ENCODE measurements around the gene ATXN1. TPM values are rescaled to one million over a fixed set of nuclear protein-coding genes. Genes with fewer than 3 reads are reported as not detected.
"Not testable (repeated sequence)": the region's sequence is repeated elsewhere in the genome, so short reads cannot be mapped to it uniquely, and the experiment has no call there.

The ATXN1 gene
- total RNA-seq, 1 donor from 2014 or later, result 69.1 TPM

DNA sequence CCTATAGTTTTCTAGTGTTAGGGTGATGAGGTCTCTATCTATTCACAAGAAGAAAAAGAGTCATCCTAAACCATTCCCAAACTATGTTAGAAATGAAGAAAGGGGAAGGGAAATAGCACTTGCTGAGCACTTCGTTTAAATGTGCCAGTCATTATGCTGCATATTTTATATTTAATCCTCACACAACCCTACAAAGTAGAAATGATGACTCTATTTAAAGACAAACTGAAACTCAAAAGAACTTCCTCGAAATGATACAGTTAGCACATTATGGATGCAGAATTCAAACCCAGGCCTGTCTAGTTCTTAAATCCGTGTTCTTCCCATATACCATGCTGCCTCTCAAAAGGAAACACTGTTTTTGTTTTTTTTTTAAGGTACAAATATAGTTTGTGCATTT lies 348.3 kb downstream of the ATXN1 start:
- peaks cover 41% of the 10 kb centered on the region for H3K4me1 Mint-ChIP-seq (ENCODE audit: low read depth)
- no peaks in the 10 kb centered on the region for H3K9me3 Mint-ChIP-seq
- H3K36me3 Mint-ChIP-seq (ENCODE audit: low read depth), result peaks cover 37% of the 10 kb centered on the region
- H3K4me3 Mint-ChIP-seq (ENCODE audit: low read depth), result no peak overlapping the region
- intact Hi-C loops (cut with micrococcal nuclease), result no loop called here
- no peaks in the 10 kb centered on the region for H3K27me3 Mint-ChIP-seq (ENCODE audit: low read depth)
- DNase-seq (ENCODE audit: low spot score), result no peak
- H3K27ac Mint-ChIP-seq, result peak overlapping the region; percentile 82

DNA sequence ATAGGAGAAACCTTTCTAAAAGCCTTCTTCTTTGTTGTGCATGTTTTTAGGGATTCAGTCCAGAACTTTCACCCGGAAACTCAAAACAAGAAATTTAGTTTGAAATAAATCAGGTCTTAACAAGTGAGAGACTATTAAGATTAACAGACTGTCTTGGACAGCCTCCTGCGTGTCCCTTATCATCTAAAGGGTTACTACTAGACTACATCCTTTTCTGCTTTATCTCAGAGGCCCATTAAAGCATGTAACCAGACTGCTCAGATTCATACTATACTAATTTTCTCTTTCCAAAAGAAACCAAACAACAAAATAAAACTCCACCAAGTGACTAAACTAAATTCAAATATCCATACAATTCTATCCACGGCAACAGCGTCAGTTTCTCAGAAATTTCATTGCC lies 349.1 kb downstream of the ATXN1 start:
- Mint-ChIP-seq H3K4me3 (ENCODE audit: low read depth) (no peak overlapping the region), H3K27me3 (ENCODE audit: low read depth) (no peaks in the 10 kb centered on the region), H3K4me1 (ENCODE audit: low read depth) (peaks cover 43% of the 10 kb centered on the region), H3K9me3 (no peaks in the 10 kb centered on the region), H3K36me3 (ENCODE audit: low read depth) (peaks cover 45% of the 10 kb centered on the region), H3K27ac (peak overlapping the region; percentile 29)
- intact Hi-C loops (cut with micrococcal nuclease), result no loop called here
- DNase-seq (ENCODE audit: low spot score), result no peak

DNA sequence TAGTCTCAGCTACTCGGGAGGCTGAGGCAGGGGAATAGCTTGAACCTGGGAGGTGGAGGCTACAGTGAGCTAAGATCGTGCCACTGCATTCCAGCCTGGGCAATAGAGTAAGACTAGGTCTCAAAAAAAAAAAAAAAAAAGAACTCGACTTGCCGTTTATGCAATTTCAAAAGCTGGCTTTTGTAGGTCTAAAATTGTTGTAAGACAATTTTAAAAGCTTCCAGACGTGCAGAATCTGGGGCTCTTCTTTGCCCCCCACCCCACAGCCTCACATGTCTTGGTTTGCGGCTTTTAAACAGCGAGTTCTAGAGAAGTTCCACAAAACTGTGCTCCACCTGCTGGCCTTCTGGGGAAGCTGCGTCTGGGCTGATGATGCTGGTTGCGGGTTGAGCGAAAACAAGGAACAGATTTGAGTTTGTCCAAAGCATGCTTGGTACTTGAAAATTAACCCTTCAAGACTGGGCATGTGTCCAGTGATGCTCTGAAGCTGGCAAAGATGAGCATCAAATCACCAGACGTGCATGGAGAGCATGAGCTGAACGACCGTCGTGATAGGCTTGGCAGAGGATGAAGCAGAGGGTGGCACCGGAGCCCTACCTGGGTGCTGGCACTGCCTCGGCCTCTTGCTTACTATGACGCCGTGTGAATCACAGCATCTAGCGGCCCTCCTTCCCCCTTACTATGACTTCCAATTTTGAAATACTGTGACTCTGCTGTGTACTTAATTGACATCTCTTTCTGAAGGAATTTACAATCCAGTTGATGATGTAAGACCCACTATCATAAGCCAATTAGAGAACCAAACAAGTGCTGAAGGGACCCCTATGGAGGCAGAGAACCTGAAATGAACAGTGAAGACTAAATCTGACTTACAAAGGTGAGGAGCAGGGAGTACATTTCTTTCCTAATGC lies 351.5 kb downstream of the ATXN1 start:
- peak; percentile 26 for DNase-seq (ENCODE audit: low spot score)
- Mint-ChIP-seq H3K4me1 (ENCODE audit: low read depth) (peaks cover 54% of the 10 kb centered on the region), H3K27ac (peak overlapping the region; percentile 62), H3K4me3 (ENCODE audit: low read depth) (no peak overlapping the region), H3K36me3 (ENCODE audit: low read depth) (peaks cover 52% of the 10 kb centered on the region), H3K9me3 (no peaks in the 10 kb centered on the region), H3K27me3 (ENCODE audit: low read depth) (no peaks in the 10 kb centered on the region)
- intact Hi-C loops (cut with micrococcal nuclease), result loop anchor here (1.0 kb wide), 1 partner anchor 77 kb away; no protein-coding TSS in a partner anchor

DNA sequence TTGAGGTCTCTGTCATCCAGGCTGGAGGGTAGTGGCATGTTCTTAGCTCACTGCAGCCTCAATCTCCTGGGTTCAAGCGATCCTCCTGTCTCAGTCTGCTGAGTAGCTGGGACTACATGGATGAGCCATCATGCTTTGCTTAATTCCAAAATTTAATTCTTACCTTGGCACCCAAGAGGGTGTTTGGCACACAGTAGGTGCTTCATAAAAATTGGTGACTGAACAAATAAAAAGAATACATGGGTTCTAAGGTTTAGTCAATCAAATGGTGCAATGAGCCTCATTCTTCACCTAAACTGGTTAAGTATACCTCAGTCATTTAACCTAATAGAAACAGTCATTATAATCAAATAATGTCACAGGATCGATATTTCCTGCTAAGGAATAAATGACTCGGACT lies 352.5 kb downstream of the ATXN1 start:
- H3K27me3 Mint-ChIP-seq (ENCODE audit: low read depth), result no peaks in the 10 kb centered on the region
- no peak overlapping the region for H3K27ac Mint-ChIP-seq
- H3K9me3 Mint-ChIP-seq, result no peaks in the 10 kb centered on the region
- no peak overlapping the region for H3K4me3 Mint-ChIP-seq (ENCODE audit: low read depth)
- intact Hi-C loops (cut with micrococcal nuclease), result loop anchor here (1.0 kb wide), 1 partner anchor 76 kb away; no protein-coding TSS in a partner anchor
- DNase-seq (ENCODE audit: low spot score), result no peak
- peaks cover 52% of the 10 kb centered on the region for H3K36me3 Mint-ChIP-seq (ENCODE audit: low read depth)
- H3K4me1 Mint-ChIP-seq (ENCODE audit: low read depth), result peaks cover 53% of the 10 kb centered on the region

DNA sequence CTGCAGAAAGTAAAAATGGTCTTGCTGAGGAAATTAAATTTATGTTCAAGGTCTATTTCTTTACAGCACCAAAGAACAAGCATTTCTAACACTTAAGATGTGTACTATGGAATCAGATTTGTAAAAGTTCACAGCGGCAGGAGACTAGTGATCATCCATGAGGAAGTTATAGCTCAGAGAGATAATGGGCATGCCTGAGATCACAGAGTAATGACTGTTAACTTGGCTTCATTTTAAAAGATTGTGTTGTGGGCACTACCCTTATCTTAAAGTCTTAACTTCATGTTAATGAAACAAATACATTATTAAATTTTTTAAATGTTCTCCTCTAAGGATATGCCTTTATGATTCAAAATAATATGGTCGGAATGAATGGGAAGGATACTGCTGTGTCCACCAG lies 354.3 kb downstream of the ATXN1 start:
- intact Hi-C loops (cut with micrococcal nuclease), result no loop called here

DNA sequence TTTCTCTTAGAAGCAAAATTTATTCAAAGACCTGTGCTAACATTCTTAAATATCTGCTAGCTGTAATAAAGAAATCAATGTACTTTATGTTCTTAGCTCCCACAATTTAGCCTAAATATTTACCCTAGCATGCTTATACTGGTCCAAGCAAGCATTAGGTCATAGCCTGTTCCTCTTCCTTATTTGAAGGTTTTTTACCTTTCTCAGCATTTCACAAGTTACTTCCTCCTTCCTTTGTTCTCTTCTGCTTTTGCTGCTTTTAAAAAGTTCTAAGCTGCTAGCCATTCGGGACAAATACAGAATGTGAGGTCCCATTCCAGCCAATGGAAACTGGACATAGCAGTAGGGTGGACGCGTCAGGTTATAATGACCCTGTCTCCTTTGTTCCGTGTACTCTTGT lies 354.7 kb downstream of the ATXN1 start:
- peaks cover 54% of the 10 kb centered on the region for H3K36me3 Mint-ChIP-seq (ENCODE audit: low read depth)
- H3K9me3 Mint-ChIP-seq; H3K27me3 Mint-ChIP-seq (ENCODE audit: low read depth); H3K4me3 Mint-ChIP-seq (ENCODE audit: low read depth); H3K27ac Mint-ChIP-seq; intact Hi-C loops (cut with micrococcal nuclease); DNase-seq (ENCODE audit: low spot score): not testable (repeated sequence)
- H3K4me1 Mint-ChIP-seq (ENCODE audit: low read depth), result peaks cover 47% of the 10 kb centered on the region

More for the DNA sequence above, 354.3 kb downstream of the ATXN1 start:
- no peak overlapping the region for H3K27ac Mint-ChIP-seq
- H3K4me3 Mint-ChIP-seq (ENCODE audit: low read depth), result no peak overlapping the region
- peaks cover 46% of the 10 kb centered on the region for H3K4me1 Mint-ChIP-seq (ENCODE audit: low read depth)
- no peaks in the 10 kb centered on the region for H3K9me3 Mint-ChIP-seq
- no peak for DNase-seq (ENCODE audit: low spot score)
- H3K36me3 Mint-ChIP-seq (ENCODE audit: low read depth), result peaks cover 52% of the 10 kb centered on the region
- H3K27me3 Mint-ChIP-seq (ENCODE audit: low read depth), result no peaks in the 10 kb centered on the region

DNA sequence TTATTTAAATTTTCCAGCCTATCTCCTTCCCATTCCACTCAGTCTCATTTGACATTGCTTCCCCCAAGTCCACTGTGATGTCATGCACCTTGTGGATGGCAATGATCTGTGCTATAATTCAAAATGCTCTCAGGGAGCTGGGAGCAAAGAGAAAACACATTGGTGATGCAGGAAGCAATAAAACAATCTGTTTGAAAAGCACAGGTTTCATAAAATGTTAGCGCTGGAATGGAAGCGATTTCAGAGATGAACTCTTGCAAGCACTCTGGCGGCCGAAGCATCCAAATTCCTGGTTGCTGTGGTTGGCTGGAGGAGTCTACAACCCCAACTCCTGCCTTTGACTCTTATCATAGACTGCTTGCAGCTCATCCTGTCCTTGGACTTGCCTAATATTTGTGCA lies 355.9 kb downstream of the ATXN1 start:
- H3K9me3 Mint-ChIP-seq, result peaks cover 4% of the 10 kb centered on the region
- no peak overlapping the region for H3K4me3 Mint-ChIP-seq (ENCODE audit: low read depth)
- peaks cover 45% of the 10 kb centered on the region for H3K4me1 Mint-ChIP-seq (ENCODE audit: low read depth)
- H3K36me3 Mint-ChIP-seq (ENCODE audit: low read depth), result peaks cover 58% of the 10 kb centered on the region
- intact Hi-C loops (cut with micrococcal nuclease), result no loop called here
- H3K27me3 Mint-ChIP-seq (ENCODE audit: low read depth), result no peaks in the 10 kb centered on the region
- no peak overlapping the region for H3K27ac Mint-ChIP-seq
- no peak for DNase-seq (ENCODE audit: low spot score)

DNA sequence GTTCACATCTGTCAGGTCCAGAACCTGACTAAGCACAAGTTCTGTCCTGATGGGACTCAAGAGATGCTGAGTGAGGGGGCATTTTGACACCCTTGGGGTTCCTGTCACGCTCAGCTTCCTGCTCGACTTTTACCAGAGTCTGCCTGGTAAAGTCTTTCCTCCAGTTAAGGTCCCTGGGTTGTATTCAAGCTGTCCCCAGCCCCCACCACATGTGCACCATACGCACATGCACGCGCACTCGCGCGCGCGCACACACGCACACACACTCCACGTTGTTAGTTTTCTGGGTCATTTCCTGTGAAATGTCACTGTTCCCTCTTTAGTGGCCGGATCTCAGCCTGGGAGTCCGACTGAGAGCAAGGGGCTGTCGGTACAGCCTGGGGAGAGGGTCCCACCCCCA lies 356.8 kb downstream of the ATXN1 start:
- Mint-ChIP-seq H3K4me3 (ENCODE audit: low read depth) (no peak overlapping the region), H3K9me3 (peaks cover 4% of the 10 kb centered on the region), H3K27ac (no peak overlapping the region), H3K4me1 (ENCODE audit: low read depth) (peaks cover 41% of the 10 kb centered on the region), H3K27me3 (ENCODE audit: low read depth) (no peaks in the 10 kb centered on the region), H3K36me3 (ENCODE audit: low read depth) (peaks cover 58% of the 10 kb centered on the region)
- no peak for DNase-seq (ENCODE audit: low spot score)
- intact Hi-C loops (cut with micrococcal nuclease), result no loop called here

DNA sequence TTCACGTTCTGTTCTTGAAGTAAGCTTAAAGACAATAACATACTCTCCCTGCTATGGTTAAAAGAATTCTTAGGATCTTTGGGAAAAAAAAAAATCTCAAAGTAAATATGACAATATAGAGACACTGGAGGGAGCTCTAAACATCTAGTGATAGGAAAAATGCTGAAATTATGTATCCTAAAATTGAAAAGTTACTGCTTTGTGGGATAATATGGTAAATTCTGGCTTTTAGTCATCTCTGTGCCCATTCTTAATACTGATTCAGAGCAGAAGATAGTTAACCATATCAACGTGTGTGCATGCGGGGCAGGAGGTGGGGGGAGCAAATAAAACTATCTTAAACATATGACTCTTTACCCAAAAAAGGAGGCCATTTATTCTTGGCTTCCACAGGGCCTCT lies 357.4 kb downstream of the ATXN1 start:
- Mint-ChIP-seq H3K4me3 (ENCODE audit: low read depth) (no peak overlapping the region), H3K4me1 (ENCODE audit: low read depth) (peaks cover 41% of the 10 kb centered on the region), H3K36me3 (ENCODE audit: low read depth) (peaks cover 61% of the 10 kb centered on the region), H3K27ac (peak overlapping the region; percentile 47), H3K27me3 (ENCODE audit: low read depth) (no peaks in the 10 kb centered on the region), H3K9me3 (peaks cover 4% of the 10 kb centered on the region)
- DNase-seq (ENCODE audit: low spot score), result no peak
- intact Hi-C loops (cut with micrococcal nuclease), result no loop called here

DNA sequence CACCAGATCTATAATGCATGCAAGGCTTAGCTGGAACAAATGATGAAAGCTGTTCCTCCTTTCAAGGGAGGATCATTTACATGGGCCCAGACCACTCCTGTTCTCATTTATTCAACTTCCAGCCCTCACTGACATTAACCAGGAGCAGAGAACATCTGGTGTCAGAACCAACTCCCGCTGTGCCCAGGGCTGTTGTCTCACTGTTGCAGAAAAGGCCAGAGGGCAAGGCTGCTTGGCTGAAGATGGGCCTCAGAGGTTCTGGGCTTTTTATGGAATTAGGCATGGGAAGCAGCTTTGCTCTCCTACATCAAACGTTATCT lies 358.7 kb downstream of the ATXN1 start:
- Mint-ChIP-seq H3K27me3 (ENCODE audit: low read depth) (no peaks in the 10 kb centered on the region), H3K4me3 (ENCODE audit: low read depth) (no peak overlapping the region), H3K4me1 (ENCODE audit: low read depth) (peaks cover 49% of the 10 kb centered on the region), H3K9me3 (peaks cover 4% of the 10 kb centered on the region), H3K36me3 (ENCODE audit: low read depth) (peaks cover 64% of the 10 kb centered on the region), H3K27ac (peak overlapping the region; percentile 78)
- no peak for DNase-seq (ENCODE audit: low spot score)
- intact Hi-C loops (cut with micrococcal nuclease), result no loop called here

DNA sequence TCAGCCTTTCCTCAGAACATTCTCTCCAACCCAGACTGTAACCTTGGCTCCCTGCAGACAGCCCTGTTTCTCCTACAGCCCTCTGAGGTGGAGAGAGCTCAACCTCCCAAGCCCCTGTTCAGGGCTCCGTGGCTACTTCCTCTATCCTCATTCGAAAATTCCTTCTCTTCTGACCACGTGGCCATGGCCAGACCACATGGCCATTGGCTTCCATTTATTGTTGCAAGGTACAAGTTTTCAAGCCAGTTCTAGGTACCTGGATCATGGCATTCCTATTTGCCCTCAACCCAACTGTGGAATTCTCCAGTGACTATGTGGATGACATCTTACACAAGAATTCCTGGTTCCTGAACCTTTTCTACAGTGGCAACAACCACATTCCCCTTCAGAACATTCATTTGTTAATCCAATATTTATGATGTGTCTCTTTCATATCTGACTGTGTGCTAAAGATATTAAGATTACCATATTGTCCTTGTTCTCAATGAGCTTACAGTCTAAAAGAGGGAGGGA lies 361.0 kb downstream of the ATXN1 start:
- Mint-ChIP-seq H3K36me3 (ENCODE audit: low read depth) (peaks cover 60% of the 10 kb centered on the region), H3K4me3 (ENCODE audit: low read depth) (no peak overlapping the region), H3K27me3 (ENCODE audit: low read depth) (no peaks in the 10 kb centered on the region), H3K4me1 (ENCODE audit: low read depth) (peaks cover 52% of the 10 kb centered on the region), H3K9me3 (peaks cover 4% of the 10 kb centered on the region), H3K27ac (no peak overlapping the region)
- intact Hi-C loops (cut with micrococcal nuclease), result no loop called here
- no peak for DNase-seq (ENCODE audit: low spot score)

DNA sequence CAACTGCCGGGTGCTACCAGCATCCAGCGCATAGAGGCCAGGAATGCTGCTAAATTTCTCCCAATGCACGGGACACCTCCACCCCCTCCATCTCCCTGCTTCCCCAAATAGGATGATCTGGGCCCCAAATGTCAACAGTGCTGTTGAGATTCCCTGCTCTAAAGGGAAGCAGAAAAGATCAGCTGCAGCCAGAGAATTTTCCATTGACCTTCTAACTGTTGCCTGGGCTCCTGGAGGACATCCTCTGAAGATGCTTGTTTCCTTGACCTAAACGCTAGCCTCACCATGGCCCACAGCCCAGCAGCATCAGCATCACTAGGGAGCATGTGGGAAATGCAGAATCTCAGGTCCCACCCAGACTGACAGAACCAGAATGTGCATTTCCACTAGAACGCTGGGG lies 361.6 kb downstream of the ATXN1 start:
- intact Hi-C loops (cut with micrococcal nuclease), result loop anchor here (5.0 kb wide), 1 partner anchor 258 kb away; no protein-coding TSS in a partner anchor
- Mint-ChIP-seq H3K4me3 (ENCODE audit: low read depth) (no peak overlapping the region), H3K4me1 (ENCODE audit: low read depth) (peaks cover 46% of the 10 kb centered on the region), H3K36me3 (ENCODE audit: low read depth) (peaks cover 58% of the 10 kb centered on the region), H3K9me3 (peaks cover 4% of the 10 kb centered on the region), H3K27me3 (ENCODE audit: low read depth) (no peaks in the 10 kb centered on the region), H3K27ac (no peak overlapping the region)
- no peak for DNase-seq (ENCODE audit: low spot score)

DNA sequence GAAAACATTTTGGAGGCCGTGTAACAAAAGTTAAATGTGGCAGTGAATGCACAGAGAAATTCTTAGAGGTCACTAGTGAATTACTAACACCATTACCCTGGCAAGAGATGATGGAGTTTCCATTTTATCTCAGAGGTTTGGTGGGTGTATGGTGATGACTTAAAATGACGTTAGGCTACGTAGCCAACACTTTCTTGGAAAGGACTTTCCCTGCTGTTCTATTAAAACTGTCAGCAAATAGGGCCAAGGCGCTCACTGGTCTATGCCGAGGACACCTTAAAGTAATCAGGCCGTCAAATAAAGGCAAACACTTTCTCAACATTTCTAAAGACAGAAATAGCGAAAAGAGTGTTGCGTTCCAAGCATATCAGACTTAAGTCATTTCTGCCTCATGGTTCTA lies 362.1 kb downstream of the ATXN1 start:
- no peak for DNase-seq (ENCODE audit: low spot score)
- H3K27me3 Mint-ChIP-seq (ENCODE audit: low read depth), result no peaks in the 10 kb centered on the region
- H3K27ac Mint-ChIP-seq, result no peak overlapping the region

More for the DNA sequence above, 362.1 kb downstream of the ATXN1 start:
- Mint-ChIP-seq H3K4me1 (ENCODE audit: low read depth) (peaks cover 43% of the 10 kb centered on the region), H3K36me3 (ENCODE audit: low read depth) (peaks cover 56% of the 10 kb centered on the region), H3K4me3 (ENCODE audit: low read depth) (no peak overlapping the region), H3K9me3 (peaks cover 4% of the 10 kb centered on the region)
- intact Hi-C loops (cut with micrococcal nuclease), result loop anchor here (5.0 kb wide), 1 partner anchor 258 kb away; no protein-coding TSS in a partner anchor

All from activated T-helper 2 cell treated with anti-CD3 and anti-CD28 coated beads, Interferon-gamma antibody, Interleukin-2, Interleukin-4, amounts not matched to agents 10 μg/mL and 5 μg/mL and 100 μg/mL, durations not matched to agents 14 hours and 24 hours and 36 hours (primary cell).